ENCODE results near the gene CDK2.
"Not testable (repeated sequence)": the region's sequence is repeated elsewhere in the genome, so short reads cannot be mapped to it uniquely, and the experiment has no call there.

CDK2 gene

DNA sequence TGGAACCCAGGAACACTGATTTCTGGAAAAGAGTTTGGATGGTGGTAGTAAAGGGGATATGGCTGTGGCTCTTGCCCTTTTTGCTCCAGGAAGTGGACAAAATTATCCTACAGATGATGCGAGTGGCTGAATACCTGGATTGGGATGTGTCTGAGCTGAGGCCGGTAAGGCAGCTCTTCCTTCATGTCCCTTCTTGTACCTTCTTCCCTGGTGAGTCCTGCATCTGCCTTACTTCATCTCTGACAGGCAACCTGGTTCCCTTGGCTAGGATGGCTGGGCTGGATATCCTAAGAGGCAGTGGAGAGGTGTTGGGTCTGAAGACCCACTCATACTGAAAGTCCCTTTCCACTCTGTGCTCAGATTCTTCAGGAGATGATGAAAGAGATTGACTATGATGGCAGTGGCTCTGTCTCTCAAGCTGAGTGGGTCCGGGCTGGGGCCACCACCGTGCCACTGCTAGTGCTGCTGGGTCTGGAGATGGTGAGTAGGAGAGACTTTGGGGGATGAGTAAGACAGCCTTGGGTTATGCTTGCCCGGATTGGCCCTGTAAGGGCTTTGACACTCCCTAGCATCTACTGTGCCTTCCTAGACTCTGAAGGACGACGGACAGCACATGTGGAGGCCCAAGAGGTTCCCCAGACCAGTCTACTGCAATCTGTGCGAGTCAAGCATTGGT lies 27.7 kb upstream of the CDK2 start:
- DNase-seq (ENCODE audit: low read depth), result no peak

DNA sequence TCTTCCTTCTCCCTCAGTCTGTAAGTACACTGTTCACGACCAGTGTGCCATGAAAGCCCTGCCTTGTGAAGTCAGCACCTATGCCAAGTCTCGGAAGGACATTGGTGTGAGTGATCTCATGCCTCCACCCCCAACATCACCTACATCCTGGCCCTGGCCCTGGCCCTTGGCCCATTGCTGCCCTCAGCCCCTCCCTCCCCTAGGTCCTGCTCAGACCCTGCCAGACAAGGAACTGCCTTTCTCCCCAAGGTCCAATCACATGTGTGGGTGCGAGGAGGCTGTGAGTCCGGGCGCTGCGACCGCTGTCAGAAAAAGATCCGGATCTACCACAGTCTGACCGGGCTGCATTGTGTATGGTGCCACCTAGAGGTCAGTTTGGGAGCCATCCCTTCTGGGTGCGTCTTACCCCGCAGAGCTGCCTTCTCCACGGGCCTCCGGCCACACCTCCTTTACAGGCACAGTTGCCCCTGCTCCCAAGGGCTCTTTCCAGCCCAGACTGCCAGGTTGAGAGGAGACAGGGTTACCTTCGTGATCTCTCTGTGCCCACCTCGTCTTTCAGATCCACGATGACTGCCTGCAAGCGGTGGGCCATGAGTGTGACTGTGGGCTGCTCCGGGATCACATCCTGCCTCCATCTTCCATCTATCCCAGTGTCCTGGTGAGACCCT lies 26.4 kb upstream of the CDK2 start:
- peak; percentile 44 for DNase-seq (ENCODE audit: low read depth)

DNA sequence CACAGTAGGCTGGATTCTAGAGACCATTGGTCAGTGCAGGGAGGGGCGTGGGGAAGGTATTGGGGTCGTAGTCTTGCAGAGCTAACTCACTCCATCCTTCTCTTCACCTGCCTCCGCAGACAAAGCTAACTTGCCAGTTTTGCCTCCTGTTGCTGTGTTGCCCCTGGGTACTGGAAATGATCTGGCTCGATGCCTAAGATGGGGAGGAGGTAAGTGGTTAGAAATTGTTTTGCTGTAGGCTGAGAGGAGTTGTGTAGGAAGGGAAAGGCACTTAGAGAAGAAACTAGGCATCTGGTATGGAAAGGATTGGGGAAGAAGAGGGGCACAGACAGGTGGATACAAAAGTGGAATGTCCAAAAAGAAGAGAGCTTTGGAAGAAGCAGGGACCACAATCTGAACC lies 24.6 kb upstream of the CDK2 start:
- no peak for DNase-seq (ENCODE audit: low read depth)

DNA sequence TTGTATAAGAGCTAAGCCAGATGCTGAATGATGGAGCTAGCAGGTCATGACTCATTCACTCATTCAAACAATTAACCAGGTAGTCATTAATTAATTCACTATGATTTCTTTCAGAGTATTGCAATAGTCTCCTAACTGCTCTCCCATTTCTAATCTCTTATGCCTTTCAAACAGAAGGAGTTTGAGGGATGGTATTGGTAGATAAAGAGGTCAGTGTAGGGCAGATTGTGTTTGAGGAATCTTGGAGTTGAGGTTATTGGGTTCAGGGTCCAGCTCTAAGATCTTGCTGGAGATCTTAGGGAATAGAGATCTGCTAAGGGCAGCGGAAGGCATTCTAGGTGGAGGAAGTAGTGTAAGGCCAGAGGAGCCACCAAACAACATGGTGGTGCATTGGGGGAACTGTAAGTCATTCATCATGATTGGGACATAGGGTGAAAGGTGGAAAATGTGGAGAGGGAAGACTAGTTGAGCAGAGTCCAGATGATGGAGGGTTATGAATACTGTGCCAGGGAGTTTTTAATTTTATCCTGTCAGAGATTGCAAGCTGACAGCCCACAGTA lies 24.0 kb upstream of the CDK2 start:
- DNase-seq (ENCODE audit: low read depth), result no peak

DNA sequence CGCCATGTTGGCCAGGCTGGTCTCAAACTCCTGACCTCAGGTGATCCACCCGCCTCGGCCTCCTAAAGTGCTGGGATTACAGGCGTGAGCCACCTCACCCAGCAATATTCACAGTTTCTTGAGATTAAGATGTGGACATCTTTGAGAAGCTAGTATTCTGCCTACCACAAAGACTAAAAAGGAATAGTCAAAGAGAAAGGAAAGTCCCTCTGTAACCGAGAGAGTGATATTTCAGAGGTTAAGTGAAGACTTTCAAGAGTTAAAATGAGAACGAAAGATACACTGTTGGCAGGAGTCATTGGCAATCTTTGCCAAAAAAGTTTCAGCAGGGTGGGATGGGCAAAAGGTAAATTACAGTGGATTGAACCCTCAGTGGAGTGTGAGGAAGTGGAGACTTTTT lies 20.1 kb upstream of the CDK2 start:
- DNase-seq (ENCODE audit: low read depth), result no peak

DNA sequence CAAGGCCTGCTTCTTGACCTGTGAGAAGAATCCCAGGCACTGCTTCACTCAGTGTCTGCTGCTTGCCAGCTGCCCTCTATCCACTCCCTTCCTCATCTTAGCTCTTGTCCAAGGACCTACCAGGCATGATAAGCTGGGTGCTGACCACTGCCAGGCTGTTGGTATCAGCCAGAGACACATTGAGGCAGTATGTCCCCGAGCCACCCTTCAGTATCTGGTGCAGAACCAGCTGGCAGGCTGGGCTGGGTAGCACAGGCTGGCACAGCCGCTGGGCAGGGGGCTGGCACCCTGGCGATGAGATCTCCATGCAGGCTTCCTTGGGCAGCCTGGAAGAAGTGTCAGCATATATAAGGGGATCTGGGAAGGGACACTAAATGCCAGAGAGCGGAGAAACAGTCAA lies 11.3 kb upstream of the CDK2 start:
- no peak for DNase-seq (ENCODE audit: low read depth)

DNA sequence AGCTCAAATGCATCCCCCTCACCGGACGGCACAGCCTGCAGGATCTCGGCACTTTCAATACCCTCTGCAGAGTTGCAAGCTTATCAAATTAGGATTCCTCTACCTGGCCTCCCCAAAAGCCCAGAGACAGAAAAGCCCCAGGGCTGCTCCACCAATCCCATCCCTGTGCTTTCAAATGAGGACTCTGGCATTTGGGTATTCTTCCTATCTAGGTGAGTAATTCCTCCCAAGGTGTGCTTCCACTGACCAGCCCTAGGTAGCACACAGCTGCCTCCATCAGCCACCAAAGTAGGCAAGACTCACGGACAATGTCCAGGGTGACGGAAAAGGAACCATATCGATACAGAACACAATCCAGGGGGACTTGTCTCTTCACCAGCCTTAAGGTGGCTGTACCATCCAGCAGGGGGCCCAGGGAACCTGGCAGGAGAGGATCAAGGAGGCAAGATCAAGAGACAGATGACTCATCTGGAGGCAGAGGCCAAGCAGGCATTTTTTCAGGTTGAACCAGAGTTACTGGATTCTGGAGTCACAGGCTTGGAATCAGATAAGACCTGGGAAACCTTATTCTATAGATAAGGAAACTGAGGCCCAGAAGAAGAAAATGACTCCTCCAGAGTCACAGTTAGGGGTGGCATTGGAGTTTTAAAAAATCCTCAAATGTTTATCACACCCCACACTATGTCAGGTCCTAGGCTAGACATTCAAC lies 10.7 kb upstream of the CDK2 start:
- DNase-seq (ENCODE audit: low read depth), result no peak

DNA sequence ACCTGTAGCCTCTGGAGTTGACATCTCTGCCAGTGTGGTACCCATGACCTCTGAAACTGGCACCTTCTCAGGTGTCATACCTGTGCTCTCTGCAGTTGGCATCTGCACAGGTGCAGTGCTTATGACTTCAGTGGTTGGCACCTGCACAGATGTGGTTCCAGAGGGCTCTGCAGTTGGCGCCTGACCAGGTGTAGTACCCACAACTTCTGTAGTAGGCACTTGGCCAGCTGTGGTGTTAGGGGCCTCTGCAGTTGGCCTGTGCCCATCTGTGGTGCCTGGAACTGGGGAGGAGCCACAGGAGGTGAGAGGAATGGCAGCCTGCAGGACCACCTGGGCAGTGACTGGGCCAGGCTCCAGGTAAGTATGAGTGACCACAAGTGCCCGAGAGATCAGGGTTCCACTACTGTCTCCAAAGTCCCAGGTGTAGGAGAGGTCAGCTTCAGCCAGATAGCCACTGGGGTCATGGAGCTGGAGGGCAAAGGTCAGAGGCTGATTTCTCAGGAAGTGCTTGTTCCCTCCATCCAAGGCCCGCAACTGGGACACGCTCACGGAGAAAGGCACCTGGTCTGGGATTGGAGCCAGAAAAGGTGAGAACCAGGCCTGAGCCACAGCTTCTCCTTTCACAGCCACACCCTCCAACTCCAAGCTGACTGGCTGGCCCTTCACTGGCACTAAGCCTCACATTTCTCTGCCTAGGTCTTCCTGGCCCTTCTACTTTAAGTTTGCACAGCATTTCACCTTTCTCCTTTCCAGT lies 9.3 kb upstream of the CDK2 start:
- DNase-seq (ENCODE audit: low read depth), result no peak

DNA sequence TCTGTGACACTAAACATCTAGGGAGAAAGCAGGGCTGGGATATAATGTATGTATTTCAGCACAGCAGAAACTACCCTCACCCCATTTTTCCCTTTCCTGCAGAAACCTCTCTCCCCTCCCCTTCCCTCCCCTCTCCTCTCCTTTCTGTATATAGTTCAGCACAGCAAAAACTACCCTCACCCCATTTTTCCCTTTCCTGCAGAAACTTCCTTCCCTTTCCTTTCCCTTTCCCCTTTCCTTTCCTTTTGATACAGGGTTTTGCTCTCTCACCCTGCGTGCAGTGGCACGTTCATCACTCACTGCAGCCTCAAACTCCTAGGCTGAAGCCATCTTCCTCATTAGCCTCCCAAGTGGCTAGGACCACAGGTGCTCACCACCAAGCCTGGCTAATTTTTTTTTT lies 2.9 kb upstream of the CDK2 start:
- no peak for DNase-seq (ENCODE audit: low read depth)

DNA sequence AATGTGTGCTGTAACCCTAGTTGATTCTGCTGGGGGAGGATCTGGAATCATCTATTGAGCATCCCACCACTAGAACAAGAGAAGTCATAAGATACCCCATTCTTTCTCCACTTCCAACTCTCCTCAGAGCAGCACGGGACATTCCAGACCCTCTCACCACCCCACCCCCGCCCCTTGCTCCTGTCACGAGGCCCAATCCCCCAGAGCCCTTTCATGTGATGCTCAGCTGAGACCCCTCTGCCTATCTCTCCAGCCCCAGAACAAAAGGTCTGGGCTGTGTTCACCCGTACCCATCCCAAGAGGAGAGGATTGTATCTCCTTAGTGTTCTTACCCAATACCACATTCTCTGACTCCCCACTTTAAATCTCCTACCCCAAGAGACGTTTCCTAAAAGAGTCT lies 1.4 kb upstream of the CDK2 start:
- DNase-seq (ENCODE audit: low read depth), result no peak

DNA sequence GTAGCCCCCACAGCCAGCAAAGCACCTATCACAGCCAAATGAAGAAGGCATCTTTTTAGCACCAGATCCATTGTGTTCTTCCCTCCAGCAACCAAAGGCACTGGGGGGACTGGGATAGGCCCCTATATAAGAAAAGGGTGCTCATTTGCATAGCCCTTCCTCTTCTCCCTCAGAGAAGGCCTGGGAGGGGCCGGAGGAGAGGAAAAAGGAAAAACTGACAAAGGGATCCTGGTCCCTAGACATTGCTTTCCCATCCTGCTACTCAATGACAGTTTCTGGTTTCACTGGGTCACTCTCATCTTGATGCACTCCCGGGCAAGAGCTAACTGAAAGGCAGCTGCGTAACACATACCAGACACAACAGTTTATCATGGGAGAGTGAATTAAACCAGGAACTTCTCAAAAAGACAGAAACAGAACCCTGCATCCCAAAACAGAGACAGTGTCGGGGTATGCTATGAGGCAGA lies 656 bp upstream of the CDK2 start, which contains the start of gene PMEL:
Gene PMEL (minus strand): TSS at position 102 of the 467 bp plus-strand sequence. CDS start 31 bp downstream, at position 71.
- DNase-seq (ENCODE audit: low read depth), result no peak

DNA sequence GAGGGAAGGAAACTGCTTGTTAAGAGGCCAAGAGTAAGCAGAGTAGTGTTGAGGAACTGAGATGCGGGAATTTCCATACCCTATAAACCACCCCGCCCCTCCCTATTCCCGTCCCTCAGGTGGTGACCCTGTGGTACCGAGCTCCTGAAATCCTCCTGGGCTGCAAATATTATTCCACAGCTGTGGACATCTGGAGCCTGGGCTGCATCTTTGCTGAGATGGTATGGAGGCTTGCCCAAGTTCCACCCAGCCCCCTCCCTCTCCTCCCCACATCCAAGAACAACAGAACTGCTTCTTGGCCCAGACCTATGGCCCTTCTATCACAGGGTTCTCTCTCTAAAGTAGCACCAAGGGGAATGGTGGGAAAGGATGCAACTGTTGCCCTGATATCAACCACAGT lies 2.7 kb downstream of the CDK2 start:
- no peak for DNase-seq (ENCODE audit: low read depth)

DNA sequence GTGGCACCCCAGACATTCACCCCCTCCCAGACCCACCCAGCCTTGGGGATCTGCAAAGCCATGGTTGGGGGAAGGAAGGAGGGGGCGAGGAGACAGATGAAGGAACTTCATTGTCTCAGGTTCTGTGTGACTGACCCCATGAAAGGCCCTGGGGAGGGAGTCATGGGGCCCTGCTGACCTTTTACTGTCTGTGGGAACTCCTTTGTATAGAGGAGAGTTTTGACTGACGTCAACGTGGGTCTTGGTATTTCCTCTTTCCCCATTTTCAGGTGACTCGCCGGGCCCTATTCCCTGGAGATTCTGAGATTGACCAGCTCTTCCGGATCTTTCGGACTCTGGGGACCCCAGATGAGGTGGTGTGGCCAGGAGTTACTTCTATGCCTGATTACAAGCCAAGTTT lies 4.1 kb downstream of the CDK2 start:
- no peak for DNase-seq (ENCODE audit: low read depth)

DNA sequence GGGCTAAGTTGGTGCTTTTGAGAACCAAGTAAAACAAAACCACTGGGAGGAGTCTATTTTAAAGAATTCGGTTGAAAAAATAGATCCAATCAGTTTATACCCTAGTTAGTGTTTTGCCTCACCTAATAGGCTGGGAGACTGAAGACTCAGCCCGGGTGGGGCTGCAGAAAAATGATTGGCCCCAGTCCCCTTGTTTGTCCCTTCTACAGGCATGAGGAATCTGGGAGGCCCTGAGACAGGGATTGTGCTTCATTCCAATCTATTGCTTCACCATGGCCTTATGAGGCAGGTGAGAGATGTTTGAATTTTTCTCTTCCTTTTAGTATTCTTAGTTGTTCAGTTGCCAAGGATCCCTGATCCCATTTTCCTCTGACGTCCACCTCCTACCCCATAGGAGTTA lies 5.4 kb downstream of the CDK2 start:
- no peak for DNase-seq (ENCODE audit: low read depth)

DNA sequence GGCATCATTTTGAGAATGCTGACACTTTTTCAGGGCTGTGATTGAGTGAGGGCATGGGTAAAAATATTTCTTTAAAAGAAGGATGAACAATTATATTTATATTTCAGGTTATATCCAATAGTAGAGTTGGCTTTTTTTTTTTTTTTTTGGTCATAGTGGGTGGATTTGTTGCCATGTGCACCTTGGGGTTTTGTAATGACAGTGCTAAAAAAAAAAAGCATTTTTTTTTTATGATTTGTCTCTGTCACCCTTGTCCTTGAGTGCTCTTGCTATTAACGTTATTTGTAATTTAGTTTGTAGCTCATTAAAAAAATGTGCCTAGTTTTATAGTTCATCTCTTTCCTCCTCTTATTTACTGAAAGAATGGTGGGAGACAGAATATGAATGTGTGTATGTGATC lies 5.8 kb downstream of the CDK2 start:
- no peak for DNase-seq (ENCODE audit: low read depth)

DNA sequence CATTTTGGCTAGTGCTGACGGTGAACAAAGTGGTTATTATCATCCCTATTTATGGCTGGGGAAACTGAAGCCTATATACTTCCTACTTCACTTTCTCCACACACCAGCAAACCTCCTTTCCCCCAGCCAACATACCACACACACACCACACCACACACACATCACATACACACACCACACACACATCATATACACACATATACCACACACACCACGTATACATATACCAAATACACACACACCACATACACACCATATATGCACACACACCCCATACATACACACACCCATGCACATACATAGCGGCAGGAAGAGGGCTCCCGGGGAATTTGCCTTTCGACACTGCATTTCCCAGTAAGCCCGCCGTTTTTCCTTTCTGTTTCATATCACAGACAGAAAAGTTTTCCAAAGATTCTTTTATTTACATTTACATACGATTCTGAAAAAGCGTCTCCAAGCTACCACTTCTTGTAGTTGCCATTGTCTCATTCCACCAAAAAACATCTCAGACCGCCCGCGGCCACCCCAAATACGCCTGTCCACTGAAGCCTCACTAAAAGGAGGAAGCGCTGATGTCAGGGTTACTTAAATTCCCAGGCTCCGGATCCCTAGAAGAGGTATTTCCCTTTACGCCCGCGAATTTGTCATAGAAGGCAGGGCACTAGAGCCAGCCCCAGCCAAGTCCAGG lies 6.4 kb downstream of the CDK2 start:
- no peak for DNase-seq (ENCODE audit: low read depth)

DNA sequence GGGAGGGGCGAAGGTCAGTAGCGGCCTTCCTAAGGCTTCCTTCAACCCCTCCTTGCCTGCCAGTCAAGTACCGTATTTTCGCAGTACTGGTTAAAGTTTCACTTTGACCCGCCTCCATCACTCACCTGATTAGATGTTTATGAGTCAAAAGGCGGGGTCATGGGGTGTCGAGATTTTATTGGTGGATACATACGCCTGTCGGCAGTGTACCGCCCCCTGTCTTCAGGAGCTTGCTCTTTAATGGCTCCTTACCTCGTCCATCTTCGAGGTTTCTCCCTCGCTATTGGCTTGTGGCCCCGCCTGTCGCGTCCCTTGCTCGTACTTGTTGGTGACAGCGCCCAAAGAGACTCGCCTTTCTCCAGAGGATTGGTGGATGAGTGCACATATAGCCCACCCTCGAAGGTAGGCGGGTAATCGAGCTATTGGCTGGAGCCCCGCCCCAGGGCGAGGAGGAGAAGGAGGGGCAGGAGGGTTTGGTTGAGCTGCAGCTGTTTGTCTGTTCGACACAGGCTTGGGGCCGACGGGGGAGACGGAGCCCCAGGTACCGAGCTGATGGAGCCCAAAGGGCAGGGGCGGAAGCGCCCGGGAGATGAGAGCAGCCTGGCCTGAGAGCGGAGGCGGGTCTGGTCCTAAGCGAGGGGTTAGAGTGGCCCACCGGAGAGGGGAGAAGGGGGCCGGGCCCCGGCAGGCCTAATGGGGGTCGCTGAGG lies 7.1 kb downstream of the CDK2 start, which contains the start of gene RAB5B:
Gene RAB5B (plus strand): TSS at position 480 of the 709 bp plus-strand sequence. CDS start 12,883 bp downstream, outside the sequence.
- DNase-seq (ENCODE audit: low read depth), result peak; percentile 76

DNA sequence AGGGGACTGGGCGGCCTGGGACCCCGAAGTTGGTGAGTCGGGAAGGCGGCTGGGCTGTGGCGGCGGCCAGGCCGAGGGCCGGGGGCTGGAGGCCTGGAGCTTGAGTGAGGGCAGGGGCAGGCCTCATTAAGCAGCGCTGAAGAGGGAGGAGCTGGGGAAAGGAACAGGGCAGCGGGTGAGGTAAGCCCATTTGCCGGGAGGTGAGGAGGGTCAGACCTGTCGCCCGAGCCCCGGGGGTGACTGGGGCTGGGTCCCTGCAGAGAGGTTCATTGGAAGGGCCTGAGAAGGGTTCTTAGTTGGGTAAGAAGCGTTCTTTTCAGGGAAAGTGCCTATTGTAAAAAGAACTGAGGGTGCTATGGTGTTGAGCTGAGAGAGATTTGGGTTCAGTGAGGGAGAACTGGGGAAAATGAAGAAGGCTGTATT lies 7.7 kb downstream of the CDK2 start:
- DNase-seq (ENCODE audit: low read depth), result no peak

DNA sequence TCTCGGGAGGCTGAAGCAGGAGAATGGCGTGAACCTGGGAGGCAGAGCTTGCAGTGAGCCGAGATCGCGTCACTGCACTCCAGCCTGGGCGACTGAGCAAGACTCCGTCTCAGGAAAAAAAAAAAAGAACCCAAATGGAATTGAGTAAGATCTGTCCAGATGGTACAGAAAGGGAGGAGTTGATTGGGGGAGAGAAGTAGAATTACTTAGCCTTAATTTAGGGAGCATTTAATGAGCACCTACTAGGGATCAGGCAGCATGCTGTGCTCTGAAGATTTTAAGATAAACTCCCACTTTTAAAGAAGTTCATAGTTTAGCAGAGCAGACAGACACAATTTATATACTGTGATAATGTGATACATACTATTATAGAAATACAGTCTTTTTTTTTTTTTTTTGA lies 11.8 kb downstream of the CDK2 start:
- DNase-seq (ENCODE audit: low read depth), result no peak

DNA sequence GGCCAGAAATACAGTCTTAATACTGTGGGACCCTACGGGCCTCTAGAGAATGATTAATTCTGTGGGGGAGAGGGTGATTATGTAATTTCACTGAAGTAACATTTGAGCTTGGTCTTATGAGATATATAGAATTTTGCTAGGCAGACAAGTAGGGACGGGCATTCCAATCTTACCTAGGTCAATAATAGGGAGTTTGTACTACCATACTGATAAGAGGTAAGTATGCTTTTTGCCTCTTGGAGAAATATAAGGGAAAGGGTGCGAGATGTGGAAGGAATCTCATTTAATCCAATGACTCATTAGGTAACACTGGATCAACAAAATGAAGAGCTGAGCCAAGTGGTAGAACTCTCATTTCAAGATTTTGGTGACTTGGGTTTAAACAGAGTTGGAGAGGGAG lies 12.4 kb downstream of the CDK2 start:
- DNase-seq (ENCODE audit: low read depth), result no peak

DNA sequence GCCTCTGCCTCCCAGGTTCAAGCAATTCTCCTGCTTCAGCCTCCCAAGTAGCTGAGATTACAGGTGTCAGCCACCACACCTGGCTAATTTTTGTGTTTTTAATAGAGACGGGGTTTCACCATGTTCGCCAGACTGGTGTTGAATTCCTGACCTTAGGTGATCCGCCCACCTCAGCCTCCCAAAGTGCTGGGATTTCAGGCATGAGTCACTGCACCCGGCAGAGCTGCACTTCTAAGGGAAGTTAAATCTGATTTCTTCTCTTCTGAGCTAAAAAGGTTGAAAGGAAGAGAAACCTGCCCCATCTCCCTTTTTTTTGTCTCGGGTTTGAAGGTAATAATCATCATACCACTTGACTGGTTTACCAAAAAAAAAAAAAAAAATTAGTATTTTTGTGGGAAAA lies 15.3 kb downstream of the CDK2 start:
- DNase-seq (ENCODE audit: low read depth), result not testable (repeated sequence)

Measured in stimulated activated CD8-positive, alpha-beta memory T cell treated with anti-CD3 and anti-CD28 coated beads, Interleukin-15, amount 100 ng/mL, for 24 hours (primary cell).